ENCODE measurements around the gene DMAC2L. TPM values are rescaled to one million over a fixed set of nuclear protein-coding genes. Genes with fewer than 3 reads are reported as not detected.

DMAC2L gene
- total RNA-seq, 4 donors from 2014 or later, result 16.5 to 19.1 (median 17.4) TPM

GRCh38 chr14:50344116-50344775, 32.1 kb downstream of the DMAC2L start:
- ATAC-seq (ENCODE audit: low FRiP score) (peak; percentile 58), DNase-seq (ENCODE audit: low spot score) (no peak)
- no peak for TF ChIP-seq CTCF (IDR thresholded peaks at IDR 0.05)

- no peak for DNase-seq (ENCODE audit: low spot score)
- no peak for ATAC-seq (ENCODE audit: low FRiP score)
- no peak for TF ChIP-seq CTCF (IDR thresholded peaks at IDR 0.05)
Measured at GRCh38 chr14:50344876-50345563, 32.9 kb downstream of the DMAC2L start.

- TF ChIP-seq CTCF (IDR thresholded peaks at IDR 0.05), result no peak
- no peak for ATAC-seq (ENCODE audit: low FRiP score)
Measured at GRCh38 chr14:50345846-50346422, 33.8 kb downstream of the DMAC2L start.

GRCh38 chr14:50347521-50347920, 35.4 kb downstream of the DMAC2L start:
- no peak for DNase-seq (ENCODE audit: low spot score)
- no peak for TF ChIP-seq CTCF (IDR thresholded peaks at IDR 0.05)
- peak; percentile 60 for ATAC-seq (ENCODE audit: low FRiP score)

More at GRCh38 chr14:50345846-50346422, 33.8 kb downstream of the DMAC2L start:
- no peak for DNase-seq (ENCODE audit: low spot score)

- no peak for DNase-seq (ENCODE audit: low spot score)
- TF ChIP-seq CTCF (IDR thresholded peaks at IDR 0.05), result no peak
- ATAC-seq (ENCODE audit: low FRiP score), result no peak
Measured at GRCh38 chr14:50348933-50349332, 36.8 kb downstream of the DMAC2L start.

- ATAC-seq (ENCODE audit: low FRiP score), result no peak
- no peak for TF ChIP-seq CTCF (IDR thresholded peaks at IDR 0.05)
- no peak for DNase-seq (ENCODE audit: low spot score)
Measured at GRCh38 chr14:50350975-50351374, 38.9 kb downstream of the DMAC2L start.
